ENCODE data around the gene CPZ.
"Not testable (repeated sequence)": the region's sequence is repeated elsewhere in the genome, so short reads cannot be mapped to it uniquely, and the experiment has no call there.

CPZ gene

DNA sequence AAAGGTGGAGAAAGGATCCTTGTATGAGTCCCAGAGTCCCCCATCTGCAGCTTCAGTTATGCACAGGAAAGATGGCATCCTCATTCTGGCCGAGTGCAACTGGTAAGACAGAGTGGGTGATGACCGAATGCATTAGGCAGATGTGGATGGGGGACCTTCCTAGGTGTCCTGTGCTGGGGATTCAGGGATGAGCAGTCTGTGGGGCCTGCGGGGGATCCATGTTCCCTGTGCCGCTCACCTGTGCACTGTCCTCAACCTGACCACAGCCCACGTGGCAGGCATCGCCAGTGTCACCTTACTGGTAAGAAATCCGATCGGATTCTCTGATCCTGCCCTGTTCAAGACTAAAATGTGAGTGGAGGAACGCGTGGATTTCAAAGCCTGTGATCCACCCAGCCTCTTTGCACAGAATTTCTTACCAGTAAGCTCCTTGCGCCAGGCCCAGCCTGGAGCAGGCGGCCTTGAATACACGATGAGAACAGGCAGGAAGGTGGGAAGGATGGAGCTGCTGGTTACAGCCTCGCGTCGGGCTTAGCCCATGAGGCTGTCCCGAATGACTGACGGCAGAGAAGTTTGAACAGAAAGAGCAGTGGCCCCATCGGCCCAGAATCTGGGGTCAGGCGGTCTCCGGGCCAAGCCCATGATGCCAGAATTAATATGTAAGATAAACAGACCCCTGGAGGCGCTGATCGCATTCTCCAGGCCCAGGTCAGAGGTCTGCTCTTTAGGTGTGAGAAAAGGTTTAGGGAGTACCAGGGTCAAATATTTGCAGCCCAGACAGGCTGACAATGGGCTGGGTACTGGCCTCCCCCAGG lies 56.5 kb downstream of the CPZ start:
- no peak for DNase-seq (ENCODE audit: extremely low read depth in 1 of 2, low read depth in 1 of 2)

DNA sequence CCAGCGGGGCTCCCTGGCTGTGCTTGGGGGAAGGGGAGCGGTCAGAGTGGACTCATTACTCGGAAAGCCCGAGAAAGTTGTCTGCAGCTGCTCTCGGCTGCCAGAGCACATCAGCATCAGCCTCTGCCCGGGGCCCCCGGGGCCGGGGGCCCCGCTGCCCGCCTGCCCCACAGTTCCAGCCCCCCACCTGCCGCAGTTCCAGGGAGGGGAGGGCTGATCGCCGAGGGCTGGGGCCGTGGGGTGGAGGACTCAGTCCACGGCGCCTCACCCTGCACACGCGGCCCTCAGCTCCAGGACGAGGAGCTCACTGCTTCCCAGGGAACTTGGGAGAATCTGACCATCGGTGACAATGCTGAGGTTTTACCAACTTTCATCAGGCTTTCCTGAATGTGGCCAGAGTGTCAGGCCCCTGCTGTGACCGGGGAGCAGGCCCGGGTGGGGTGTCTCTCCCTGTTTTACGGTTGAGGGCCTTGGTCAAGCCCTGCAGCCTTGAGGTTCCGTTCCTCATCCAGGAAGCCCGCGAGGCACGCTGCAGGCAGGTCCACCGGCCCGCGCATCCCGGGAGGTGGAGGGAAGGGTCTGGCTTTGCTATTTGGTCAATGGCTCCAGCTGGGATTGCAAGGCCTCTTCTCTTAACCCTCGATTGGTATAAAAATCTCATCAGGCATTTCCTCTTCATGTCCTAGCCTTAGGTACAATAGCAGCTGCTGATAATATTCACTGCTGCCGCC lies 57.2 kb downstream of the CPZ start:
- no peak for DNase-seq (ENCODE audit: extremely low read depth in 1 of 2, low read depth in 1 of 2)

DNA sequence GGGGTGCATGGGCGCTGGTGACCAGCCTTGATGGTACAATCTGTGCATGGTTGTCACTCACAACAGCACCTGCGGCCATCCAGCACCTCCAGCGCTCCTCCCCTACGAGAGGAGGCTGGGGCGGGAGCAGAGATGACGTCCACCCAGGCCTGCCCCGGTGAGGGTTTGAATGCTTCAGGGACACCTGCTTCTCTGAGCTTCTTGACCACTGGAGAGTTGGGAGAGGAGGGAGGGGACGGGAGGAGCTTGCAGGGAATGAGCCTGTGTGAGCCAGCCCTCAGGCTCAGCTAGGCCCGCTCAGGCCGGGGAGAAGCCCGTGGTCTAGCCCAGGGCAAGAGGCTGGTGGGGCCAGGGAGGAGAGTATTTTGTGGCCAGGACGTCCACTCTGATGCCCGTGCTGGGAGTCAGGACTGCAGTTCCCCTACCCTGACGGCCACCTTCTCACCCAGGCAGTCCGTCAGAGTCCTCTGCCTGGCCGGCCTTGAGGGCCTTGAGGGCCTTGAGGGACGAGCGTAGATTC lies 59.2 kb downstream of the CPZ start:
- DNase-seq (ENCODE audit: extremely low read depth in 1 of 2, low read depth in 1 of 2), result no peak

DNA sequence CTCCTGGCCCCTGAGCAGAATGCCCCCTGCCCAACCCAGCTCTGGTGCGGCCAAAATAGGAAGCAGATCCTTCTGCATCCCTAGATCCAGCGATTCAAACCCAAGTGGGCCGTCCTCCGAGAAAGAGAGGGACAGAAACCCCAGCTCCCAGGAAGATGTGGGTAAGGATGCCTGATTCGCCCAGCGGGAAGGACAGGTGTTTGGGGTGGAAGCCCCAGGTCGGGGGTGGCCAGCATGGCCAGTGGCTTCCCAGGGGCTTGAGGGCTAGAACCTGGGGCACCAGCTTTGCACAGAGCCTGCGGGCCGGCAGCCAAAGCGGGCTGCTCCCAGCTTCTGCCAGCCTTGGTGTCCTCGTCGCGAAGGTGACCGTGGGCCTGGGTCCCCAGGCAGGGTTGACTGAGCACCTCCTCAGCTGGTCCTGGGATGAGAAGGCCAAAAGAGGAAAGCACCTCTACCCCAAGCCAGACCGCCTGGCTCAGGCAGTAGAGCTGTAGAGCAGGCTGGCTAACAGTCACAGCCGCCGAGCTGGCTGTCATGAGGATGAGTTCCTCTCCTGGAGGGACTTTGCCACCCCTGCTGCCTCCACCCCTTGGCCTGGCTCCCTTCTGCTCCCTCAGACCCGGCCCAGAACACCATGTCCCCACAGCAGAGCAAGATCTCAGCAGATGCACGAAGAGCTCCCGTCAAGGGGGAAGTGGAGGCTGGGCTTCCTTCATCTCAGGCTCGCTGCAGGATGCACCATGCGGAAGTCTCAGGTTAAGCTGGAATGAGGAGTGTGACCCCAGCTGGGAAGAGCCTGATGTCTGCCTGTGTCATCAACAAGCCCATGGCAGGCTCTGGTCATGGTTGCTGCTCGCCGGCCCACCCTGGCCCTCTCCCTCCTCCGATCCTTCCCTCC lies 59.9 kb downstream of the CPZ start:
- no peak for DNase-seq (ENCODE audit: extremely low read depth in 1 of 2, low read depth in 1 of 2)

DNA sequence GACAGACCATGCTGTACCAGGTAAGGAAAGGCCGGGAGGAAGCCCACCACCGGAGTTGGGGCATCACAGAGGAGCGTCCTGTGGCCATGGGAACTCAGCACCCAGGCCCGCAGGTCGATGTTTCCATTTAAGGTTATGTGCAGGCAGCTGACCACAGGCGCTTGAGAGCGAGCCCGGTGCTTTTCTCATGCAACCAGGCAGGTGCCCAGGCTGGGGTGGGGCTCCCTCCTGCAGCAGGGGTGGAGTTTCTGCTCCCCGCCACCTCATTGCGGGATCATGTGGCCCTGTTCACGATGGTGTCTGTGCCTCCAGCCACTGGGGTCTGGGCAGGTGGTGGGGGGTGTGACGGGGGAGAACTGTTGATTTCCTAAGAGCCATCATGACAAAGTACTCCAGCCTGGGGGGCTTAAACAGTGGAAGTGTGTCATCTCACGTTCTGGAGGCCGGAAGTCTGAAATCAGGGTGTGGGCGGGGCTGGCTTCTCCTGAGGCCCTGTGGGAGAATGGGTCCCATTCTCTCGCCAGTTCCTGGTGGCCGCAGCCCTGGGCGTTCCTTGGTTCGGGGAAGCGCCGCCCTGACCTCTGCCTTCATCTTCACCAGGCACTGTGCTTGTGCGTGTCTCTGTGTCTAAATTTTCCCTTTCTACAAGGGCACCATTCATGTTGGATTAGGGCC lies 60.9 kb downstream of the CPZ start:
- no peak for DNase-seq (ENCODE audit: extremely low read depth in 1 of 2, low read depth in 1 of 2)

DNA sequence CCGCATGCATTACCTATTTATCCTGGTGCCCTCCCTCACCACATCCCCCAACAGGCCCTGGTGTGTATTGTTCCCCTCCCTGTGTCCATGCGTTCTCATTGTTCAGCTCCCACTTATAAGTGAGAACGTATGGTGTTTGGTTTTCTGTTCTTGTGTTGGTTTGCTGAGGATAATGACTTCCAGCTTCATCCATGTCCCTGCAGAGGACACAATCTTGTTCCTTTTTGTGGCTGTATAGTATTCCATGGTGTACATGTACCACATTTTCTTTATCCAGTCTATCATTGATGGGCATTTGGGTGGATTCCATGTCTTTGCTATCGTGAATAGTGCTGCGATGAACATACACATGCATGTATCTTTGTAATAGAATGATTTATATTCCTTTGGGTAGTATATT lies 61.6 kb downstream of the CPZ start:
- not testable (repeated sequence) for DNase-seq (ENCODE audit: extremely low read depth in 1 of 2, low read depth in 1 of 2)

DNA sequence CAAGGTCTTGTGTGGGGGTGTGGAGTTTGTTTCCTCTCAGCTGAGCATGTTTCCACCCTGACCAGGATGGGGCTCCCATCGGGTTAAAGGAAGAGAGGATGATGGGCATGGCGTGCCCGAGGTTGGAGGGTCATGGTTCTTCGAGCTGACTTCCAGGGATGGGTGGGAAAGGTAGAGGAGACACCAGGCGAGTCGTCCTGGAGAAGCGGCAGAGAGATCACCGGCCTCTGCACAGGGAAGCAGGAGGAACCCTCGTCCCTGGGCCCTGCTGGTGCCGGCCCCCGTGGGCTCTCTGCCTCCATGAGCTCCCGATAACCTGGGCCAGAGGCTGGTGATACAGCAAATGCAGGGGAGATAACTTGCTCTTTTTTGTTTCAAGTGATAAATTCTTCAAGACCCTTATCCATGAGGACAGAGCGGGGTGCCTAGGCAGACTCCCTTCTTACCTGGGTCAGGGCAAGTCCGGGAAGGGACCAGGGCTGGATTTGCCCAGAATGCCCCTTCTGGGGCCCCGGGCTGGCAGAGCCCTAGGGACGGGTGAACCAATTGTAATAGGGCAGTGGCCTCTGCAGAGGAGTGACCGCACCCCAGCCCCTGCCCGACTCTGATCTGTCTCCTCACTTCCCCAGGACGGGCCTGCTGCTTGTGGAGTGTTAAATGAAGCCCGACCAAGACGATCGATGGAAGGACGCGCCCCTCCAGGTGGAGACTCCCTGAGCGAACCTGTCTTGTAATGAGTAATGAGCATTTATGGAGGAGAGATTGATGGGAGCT lies 63.0 kb downstream of the CPZ start:
- DNase-seq (ENCODE audit: extremely low read depth in 1 of 2, low read depth in 1 of 2), result no peak

DNA sequence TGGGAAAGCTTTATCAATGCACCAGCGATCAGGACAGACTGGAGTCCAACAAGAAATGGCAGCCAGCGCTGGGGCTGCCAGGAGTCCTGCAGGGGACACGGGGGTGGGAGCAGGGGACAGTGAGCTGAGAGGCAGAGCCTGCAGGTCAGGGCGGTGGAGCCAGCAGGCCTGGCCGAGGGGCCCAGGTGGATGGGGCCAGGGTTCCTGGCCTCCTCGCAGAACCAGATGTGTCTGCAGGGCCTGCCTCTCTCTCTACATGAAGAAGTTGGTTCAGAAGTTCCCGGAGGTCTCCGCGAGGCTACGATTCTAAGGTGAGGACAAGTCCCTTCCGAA lies 63.6 kb downstream of the CPZ start:
- DNase-seq (ENCODE audit: extremely low read depth in 1 of 2, low read depth in 1 of 2), result no peak

DNA sequence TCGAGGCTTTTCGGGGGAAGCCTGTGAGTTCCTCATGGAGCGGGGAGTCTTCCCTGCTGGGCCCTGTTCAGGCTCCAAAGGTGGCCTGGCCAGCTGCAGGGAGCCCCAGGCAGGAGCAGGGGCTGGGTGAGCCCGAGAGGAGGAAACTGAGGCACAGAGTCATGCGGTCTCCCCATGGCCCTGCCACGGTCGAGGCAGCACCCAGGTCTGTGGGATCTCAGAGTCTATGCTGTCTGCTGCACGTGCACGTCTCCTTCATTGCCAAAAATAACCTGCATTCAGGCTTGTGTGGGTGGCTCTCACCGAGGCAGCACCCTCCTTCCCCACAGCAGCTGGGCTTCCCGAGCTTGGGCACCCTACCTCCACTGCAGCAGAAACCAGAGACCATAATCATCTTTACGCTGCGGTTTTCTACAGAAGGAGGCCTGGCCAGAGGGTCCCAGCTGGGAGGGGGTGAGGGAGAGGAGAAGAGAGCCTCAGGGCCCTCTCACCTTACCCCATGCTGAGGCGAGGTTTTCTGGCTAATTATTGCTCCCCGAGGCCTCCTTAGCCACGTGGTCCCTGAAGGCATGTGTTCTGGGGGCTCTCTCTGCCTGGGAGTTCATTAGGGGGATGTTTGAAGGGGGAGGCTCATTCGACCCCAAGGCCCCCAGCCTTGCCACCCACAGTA lies 64.3 kb downstream of the CPZ start:
- DNase-seq (ENCODE audit: extremely low read depth in 1 of 2, low read depth in 1 of 2), result no peak

DNA sequence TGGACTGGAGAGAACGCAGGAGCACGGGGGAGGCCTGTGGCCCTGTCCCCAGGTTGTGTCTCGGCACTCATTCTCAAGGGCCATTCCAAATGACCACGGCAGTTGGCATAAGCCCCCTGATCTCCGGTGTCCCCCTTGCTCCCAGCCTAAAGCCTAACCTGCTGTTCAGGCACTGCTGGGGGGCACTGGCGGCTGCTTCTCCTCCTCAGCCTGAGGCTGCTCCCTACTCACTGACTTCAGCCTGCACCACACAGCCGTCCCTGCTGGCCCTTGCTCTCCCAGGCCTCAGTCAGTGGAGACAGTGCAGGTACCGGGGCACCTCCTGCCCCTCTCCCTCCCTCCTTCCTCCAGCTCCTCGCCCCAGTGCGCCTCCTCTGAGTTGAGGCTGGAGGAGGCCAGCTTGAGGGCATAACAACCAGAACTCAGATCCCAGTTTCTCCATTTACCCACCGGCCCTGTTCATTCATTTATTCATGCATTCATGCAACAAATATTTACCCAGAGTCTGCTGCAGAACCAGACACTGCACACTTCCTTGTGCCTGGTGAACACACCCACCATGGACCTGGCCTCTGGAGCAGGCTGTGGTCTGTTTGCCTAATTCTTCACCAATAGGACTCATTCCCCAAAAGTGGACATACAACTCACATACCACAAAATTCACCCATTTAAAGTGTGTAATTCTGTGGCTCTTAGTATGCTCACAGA lies 65.0 kb downstream of the CPZ start:
- DNase-seq (ENCODE audit: extremely low read depth in 1 of 2, low read depth in 1 of 2), result no peak

DNA sequence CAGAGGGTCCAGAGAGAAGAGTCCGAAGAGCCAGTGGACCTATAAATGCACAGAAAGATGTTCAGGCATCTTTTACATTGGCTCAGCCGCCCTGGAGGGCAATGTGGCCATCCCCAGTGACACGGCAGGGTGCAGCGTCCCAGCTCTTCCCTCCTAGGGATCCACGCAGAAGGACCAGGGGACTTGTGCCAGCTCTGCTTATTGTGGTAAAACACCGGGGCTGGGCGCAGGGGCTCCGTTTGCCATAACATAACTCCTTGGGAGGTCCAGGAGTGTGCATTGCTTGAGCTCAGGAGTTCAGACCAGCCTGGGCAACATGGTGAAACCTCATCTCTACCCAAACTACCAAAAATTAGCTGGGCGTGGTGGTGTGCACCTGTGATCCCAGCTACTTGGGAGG lies 70.2 kb downstream of the CPZ start:
- no peak for DNase-seq (ENCODE audit: extremely low read depth in 1 of 2, low read depth in 1 of 2)

DNA sequence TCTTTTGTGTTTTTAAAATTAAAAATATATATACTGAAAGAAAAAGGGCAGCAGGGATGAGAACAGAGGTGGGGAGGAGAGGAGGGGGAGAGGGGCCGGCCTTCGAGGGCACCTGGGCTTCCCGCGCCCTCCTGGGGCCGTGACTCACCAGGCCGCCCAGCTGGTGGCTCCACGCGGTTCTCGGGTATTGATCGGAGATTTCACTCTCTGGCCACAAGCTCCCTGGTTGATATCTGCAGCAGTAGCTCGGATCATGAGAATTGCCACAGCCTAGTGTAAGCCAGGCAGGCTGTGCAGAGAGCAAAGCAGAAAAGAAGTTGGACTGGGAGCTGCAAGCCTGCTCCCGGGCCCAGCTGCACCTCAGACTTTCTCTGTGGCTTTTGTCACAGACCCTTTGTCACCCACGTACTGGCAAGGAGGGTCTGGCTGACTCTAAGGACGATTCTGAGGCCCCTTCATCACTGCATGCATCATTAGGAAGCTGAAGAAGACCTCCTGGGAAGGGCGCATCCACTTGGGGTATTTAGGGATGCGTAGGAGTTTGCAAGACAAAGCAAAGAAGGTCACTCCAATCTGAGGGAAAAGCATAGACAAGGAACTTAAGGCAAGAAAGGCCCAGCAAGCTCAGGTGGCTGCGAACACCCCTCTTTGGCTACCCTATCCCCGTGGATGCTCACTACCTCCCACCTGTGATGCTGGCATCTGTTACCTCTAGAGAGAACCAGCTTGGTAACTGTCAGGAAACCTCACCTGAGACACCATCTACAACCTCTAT lies 71.7 kb downstream of the CPZ start:
- DNase-seq (ENCODE audit: extremely low read depth in 1 of 2, low read depth in 1 of 2), result no peak

DNA sequence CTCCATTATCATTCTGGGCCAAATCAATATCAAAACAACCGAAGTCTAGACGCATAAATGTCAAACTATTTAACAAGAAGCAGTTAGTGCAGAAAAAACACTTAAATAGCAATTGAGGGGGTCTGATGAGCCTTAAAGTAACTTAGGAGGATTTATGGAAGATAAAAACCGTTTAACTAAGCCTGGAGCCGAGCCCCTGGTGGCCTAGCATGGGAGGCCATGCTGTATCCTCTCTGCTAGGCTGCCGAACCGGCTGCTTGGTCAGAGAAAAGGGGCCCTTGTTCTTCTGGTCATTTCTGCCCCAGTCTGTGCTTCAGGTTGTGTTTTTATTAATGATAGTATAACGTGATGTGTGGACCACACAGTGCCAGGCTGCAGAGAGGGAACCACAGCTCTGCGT lies 72.4 kb downstream of the CPZ start:
- DNase-seq (ENCODE audit: extremely low read depth in 1 of 2, low read depth in 1 of 2), result no peak

DNA sequence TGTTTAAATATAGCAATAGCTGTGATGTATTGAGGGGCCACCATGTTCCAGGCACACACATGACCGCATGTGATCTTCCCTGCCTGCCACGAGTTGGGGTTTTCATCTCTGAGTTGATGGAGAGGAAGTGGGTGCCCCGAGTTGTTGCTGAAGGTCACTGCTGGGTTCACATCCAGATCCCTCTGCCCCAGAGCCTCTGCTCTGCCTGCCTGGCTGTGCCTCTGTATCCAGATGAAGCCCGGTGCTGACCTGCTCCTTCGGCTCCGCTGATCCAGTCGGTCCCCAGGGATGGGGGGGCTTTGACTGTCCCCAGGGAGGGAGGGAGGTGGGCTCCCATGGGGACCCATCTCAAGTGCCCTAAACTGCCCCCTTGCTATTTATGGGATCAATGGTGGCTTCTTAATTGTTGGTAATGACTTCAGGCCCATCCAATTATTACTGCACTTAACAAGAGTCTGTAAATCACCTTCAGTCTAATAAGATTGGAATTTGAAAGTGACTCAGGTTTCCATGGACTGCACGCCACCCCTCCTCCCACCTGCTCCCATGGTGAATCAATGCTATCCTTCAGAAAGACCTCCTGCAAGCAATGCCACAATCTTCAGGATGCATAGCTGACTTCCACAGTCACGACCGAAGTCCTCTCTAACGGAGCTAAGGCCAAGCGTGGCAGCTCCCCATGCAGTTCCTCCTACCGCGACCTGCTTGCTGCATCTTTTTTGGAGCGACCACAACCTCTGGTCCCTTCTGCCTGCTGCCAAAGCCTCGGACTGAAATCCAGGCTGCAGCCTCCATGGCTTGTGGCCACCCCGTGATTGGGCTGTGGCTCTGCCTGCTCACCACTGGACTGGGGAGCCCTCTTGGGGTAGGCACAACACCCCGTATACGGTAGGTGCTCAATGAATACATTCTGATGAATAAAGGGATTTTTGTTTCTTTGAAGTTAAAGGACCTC lies 73.1 kb downstream of the CPZ start:
- no peak for DNase-seq (ENCODE audit: extremely low read depth in 1 of 2, low read depth in 1 of 2)

DNA sequence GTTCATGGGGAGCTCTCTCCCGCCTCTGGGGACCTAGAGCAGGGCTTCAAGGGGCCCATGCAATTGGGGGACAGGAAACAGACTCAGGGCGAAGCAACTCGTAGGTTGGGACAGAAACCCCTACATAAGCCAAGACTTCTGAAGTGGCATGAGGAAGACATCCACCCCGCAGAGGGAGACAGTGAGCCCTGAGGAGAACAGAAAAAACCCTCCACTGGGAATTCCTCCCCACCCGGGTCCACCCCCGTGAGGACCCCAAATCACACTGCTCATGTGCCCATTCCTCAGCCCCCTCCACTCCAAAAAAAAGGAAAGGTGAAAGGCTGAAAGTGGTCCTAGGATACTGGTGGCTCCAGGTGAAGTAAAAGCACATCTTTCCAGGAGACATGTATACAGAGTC lies 74.0 kb downstream of the CPZ start:
- DNase-seq (ENCODE audit: extremely low read depth in 1 of 2, low read depth in 1 of 2), result no peak

Data from stimulated activated CD8-positive, alpha-beta memory T cell treated with anti-CD3 and anti-CD28 coated beads, Interleukin-7, amount 100 ng/mL, for 48 hours (primary cell).